GM21360 (cell line): ENCODE results near the gene NLGN1.

Source experiments
- ATAC-seq: cut with Tn5 transposase; IDR thresholded peaks from one replicate; pipeline ENCODE4 v1.9.1; 2021; ENCODE audit warnings: mild to moderate bottlenecking, moderate library complexity; ENCODE audit not compliant: unreplicated experiment

The NLGN1 gene

DNA sequence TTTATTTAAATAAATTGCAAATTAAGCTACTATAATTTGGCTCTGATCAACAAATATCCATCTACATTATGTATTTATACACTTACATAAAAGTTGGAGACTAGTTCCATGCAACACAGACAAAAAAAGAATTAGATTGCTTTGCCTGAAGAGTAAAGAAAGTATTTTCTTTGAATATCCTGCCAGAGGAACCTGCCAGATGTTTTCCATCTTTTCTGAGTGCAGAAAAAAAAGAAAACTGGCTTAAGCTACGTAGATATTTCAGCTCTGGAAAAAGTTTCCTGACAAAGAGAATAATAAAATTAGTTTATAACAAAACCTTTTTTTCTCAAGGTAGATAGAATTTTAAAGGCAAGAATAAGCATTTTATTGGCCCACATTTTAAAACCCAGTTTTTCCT lies 854.1 kb downstream of the NLGN1 start:
- no peak for ATAC-seq

DNA sequence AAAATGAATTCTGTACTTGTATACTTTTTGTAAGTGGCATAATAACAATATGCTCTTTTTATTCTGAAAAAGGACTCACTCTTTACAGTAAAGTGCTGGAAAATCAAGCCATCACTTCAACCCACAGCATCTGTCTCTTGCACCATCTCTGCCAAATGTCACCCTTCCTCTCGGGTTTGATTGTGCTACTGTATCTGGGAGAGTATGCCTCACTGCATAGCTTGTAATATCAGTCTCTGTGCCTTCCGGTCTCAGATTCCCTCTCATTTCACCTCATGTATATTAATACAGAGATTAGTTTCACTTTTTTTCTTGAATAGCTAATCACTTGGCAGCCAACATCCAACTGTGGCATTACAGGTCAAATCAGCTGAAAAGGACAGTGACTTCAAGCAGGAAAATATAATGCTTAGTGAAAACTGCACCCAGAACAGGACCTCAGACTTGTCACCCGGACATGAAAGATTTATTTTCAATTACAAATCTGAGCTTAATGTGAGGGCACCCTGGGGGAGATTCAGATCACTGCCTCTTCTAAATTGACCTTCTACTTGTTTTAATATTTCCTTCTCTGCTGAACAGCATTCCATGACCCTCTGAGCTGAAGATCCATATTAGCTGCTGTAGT lies 855.8 kb downstream of the NLGN1 start:
- ATAC-seq: no peak

DNA sequence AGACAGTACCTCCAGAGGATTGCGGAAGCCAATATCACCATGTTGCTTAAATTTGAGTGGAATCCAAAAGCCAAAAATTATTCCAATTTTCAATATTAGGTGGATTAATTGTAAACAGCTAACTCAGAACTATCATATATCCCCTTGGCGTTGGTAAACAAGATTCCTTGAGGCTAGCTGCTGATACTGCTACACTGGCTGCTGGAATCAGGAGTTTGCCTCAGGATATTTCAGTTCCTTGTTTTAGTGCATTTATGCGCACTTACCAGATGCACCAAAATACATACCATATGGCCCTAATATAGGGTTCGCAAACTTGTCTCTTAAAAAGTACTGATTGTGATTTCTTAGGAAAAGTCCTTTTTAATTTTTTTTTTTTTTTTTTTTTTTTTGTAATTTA lies 856.4 kb downstream of the NLGN1 start:
- no peak for ATAC-seq

DNA sequence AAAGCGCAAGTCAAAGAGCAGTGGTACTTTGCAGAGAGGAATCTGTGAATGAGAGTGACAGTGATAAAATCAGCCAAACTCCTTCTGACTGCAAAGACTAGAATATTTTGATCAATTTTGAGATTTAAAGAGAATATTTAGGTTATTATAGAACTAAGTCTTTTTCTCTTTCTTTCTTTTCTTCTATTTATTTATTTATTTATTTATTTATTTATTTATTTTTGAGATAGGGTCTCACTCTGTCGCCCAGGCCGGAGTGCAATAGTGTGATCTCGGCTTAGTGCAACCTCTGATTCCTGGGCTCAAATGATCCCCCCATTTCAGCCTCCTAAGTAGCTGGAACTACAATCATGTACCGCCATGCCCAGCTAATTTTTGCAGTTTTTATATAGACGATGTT lies 857.9 kb downstream of the NLGN1 start:
- ATAC-seq: no peak

DNA sequence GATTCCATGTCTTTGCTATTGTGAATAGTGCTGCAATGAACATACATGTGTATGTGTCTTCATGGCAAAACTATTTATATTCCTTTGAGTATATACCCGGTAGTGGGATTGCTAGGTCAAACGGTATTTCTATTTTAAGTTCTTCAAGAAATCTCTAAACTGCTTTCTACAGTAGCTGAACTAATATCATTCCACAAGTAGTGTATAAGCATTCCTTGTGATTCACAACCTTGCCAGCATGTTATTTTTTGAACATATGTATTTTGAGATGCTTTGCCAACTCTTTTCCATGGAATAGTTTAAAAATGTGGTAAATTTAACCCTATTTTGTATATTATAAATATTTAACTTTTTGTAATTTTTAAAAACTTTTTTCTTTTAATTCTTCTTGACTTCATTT lies 868.9 kb downstream of the NLGN1 start:
- no peak for ATAC-seq

DNA sequence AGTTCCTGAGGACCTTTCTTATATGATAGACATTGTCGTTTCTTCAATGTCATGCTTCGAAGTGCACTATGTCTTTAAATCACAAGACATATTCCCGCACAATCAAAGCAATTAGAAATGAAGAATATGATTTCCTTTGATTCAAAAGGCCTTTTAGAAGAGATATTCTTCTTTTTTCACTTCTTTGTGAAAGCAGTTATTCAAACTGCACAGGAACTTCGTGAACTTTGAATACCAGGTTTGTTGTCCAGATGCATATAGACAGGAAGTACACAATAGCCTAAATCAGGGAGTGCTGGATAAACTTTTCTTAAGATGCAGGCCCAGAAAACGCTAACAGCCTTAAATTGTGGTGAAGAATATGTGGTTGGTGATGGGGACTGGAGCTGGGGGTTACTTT lies 870.5 kb downstream of the NLGN1 start:
- ATAC-seq: no peak

DNA sequence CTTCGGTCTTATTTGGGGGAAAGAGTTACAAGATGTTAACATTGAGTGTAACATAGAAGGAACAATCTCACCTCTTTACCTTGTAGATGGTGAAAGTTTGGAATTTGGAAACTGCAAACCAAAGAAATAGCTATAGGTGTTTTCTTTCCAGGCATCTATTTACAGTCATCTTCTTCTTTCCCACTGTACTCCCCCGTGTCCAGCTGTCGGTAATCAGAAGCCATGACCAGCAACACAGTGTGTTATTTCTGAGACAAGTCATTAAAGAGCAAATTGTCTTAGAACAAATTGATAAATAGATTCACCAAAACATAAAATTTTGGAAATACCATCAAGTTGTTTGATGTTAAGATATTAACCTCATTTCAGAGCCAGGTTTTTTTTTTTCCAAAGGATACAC lies 871.0 kb downstream of the NLGN1 start:
- ATAC-seq: no peak

DNA sequence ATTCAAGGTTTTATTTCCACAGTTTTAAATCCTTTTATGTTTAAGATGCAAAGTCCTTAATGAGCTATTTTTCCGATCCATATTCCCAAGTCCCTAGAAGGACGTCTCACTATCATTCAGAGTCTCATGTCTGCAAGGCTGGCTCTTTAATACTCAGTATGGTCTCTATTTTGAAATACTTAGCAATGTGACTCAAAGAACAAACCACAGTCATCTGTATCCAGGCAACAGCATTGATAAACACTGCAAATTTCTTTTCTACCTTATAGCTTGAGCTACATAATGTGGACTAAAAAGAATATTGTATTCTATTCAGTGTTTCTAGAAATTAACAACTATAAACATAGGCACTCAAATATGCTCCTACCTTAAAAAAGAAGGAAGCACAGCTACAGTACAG lies 873.3 kb downstream of the NLGN1 start:
- no peak for ATAC-seq

DNA sequence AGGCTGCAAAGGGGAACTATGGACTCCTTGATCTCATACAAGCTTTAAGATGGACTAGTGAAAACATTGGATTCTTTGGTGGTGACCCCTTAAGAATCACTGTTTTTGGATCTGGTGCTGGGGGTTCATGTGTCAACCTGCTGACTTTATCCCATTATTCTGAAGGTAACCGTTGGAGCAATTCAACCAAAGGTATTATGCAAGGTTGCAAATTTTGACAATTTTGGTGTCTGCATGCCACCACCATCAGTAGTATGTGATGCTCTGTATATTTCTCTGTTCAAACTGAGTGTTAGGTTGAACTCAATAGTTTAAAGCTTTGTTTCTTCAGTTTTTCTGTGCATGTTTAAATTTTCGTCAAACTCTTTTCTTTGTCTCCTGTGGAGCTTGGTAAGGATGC lies 877.8 kb downstream of the NLGN1 start:
- ATAC-seq: no peak

DNA sequence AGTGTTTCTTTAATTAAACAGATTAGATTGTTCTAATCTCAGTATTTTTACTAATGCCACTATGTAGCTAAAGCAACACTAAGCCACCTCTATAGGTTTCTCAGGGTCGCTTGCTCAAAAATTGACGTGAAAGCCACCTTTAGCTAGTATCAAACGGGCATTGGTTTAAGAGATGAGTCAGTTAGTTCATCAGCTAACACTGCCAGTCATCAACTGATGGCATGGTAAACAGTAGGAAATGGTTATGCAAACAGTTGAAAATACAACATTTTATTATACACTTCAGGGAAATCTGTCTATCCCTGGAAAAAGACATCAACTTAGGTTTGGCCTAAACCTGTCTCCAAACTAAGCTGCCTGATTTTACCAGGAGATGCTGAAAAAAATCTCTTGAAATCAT lies 879.3 kb downstream of the NLGN1 start:
- no peak for ATAC-seq

DNA sequence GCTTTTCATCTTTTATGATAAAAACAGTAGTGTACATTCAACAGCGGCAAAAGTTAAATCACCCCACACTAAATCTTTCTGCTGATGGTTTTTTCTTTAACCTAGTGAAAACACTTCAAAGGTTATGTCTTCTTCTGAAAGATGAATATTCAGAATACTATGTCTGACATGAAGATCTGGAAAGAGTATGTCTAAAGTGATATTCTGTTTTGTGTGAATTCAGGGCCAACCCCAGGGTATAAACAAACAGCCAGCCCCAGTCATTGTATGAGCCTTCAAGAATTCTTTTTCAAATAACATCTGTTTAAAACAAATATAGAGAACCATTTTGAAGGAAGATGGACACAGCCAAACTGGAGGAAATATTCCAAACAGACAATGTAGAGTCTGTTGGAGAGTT lies 880.5 kb downstream of the NLGN1 start:
- ATAC-seq: no peak

DNA sequence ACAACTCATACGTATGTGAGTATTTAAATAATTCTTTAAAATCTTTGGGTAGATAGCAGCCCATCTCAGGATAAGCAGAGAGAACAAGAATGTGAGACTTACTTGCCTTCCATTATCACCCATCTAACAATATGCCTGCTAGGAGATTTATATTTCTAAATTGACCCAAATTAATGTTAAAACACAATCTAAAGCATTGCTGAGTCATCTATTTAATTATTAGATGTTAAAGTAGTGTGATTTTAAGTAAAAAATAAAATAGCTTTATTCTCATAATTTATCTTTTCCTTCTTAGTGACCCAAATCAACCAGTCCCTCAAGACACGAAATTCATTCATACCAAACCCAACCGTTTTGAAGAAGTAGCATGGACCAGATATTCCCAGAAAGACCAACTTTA lies 882.6 kb downstream of the NLGN1 start:
- no peak for ATAC-seq

DNA sequence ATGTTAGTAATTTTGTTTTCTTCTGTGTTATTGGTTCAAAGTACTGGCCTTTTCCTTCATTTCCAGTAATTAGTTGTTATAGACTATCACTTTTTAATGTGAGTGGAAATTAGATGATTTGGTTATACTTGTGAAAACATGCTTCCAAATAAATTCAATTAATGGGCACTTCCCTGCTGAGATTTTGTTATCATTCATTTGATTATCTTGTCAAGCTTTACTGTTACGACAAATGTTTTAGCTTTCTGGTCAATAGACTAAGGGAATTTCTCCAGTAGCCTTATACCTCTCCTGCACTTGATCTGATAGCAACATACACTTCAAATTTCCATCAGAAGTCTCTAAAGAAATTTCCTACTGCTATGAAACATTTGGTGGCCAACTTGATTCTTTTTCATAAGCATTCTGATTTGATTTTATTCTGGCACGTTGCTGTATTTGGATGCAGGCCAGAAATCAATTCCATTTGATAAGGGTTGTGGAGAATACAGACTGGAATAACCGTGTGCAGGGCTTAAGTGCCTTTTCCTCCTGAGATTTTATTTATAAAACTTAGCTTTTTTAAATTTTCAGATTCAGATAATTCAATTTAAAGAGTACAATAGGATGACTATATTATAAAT lies 887.8 kb downstream of the NLGN1 start:
- ATAC-seq: no peak

DNA sequence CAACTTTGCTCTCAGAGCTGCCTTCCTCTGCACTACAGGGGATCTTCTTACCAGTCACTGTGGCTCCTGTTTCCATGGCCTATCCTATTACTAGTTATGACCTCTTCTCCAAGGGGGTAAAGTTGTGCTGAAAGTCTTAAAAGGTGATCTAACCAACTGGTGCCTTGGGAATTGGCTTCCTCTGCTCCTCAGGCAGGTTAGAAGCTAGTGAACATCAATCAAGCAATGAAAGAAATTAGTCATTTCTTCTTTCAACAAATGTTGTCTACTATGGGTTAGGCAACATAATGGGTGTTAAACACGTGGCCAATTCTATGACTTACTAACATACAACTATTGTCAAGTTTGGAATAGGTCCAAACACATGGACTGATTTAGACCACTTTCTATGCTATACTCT lies 890.2 kb downstream of the NLGN1 start:
- no peak for ATAC-seq

DNA sequence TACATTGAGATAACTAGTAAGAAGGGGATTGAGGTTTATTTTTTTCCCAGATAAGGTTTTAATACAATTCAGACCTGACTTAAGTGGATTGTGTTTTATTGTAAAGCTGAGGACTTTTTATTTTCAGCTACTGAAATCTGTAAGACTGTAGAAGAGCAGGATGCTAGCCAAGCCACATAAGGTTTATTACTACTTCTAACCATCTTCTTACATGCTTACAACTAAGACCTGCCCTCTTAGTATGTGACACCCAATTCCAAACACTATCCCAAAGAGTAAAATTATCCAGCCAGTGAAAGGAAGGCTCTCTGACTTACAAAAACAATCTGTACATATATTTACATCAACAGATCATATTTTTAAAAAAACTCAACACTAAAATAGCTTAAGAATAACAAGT lies 897.1 kb downstream of the NLGN1 start:
- no peak for ATAC-seq

DNA sequence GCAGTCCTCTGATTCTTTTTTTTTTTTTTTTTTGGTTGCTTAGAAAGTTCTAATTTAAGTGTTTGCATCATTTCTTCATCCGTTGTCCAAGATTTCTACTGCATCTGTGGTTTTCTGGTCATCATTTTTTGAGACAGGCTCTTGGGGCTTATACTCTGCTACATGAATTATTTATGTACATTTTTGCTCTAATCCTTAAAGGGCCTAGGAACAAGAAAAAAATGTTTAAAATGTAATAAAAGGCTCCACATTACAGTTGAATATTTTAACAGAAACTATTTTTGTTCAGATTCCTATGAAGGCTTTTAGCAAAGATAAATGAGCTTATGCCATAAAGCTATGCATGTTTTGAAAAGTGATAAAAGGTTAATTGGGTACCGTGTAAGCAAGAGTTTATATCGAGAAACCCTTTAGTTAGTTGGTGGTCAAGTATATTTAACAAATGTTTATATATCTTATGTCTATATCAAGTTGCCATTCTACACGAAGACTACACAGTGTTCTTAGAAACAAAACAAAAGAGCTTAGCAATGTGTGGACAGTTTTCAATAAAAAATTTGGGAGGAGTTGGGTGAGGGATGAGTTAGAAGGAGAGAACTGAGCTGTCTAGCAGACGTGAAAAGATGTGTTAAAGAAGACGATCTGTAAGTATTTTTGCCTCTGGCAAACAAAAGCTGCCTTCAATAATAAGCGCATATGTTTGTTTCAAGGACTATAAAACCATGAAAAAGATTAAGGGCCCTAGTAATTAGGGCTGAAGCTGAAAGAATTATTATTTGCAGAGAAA lies 898.0 kb downstream of the NLGN1 start:
- no peak for ATAC-seq

DNA sequence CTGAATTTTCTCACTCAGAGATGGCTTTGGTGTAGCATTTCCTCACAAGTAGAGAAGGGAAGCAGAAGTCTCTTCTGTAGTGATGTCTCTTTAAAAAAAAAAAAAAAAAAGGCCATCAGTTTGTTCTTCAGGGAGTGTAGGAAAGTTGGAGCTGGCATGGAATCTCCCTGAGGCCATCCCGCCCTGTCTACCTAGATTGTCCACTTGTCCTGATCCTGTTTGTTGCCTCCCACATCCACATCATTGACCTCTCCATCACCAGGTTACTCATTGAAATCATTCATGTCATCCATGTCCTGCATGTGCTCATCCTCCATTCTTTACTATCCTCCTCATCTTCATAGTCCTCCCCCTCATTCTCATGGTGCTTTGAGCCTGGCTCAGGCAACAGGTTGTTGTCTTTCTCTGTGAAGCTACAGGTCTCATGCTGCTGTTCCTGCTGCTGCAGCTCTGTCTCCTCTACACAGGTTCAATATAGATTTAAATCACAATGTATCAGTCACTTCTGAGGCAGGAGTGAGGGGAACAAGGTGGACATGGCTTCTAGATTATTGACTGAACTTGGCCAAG lies 905.3 kb downstream of the NLGN1 start:
- ATAC-seq: no peak

DNA sequence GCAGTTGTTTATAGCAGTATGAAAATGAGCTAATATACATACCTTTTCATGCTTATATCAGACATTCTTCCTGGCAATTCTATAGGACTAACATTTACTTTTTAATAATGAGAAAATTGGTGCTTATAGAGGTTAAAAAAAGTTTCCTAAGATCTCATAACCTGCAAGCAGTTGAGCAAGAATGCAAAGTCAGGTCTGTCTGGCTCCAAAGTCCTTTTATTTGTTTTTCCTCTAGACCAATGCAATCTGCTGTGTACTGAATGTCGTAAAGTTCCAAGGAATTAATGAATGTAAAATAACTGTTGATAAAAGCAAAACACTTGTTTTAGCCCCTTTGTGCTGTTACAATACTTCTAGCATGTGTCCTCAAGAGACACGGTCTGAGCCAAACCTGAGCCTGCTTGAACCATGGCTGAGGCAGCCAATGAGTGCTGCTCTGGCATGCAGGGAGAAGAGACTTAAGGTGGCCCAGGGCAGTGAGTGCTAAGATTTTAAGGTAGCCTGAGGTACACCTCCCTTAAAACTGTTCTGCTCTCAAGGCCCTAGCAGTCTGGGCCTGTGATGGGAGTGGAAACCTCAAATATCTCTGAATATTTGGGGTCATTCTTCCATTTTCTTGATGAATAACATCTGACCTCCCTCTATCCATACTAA lies 906.5 kb downstream of the NLGN1 start:
- no peak for ATAC-seq

DNA sequence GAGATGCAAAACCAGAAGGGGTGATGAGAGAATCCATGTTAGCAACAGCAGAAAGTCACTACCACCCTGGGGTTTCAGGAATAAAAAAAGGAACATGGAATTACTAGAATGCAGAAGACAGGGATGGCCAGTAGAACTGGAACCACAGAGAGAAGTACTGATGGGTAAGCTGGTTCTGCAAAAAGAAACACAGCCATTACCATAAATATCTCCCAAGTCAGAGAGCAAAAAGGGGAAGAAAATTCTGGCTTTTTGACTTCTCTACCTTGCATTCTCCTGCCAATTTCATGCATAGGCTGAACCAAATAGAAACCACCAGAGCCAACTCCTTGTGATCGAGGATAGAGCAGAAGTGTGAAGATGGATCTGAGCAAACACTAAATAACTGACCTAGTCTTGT lies 911.2 kb downstream of the NLGN1 start:
- ATAC-seq: no peak

DNA sequence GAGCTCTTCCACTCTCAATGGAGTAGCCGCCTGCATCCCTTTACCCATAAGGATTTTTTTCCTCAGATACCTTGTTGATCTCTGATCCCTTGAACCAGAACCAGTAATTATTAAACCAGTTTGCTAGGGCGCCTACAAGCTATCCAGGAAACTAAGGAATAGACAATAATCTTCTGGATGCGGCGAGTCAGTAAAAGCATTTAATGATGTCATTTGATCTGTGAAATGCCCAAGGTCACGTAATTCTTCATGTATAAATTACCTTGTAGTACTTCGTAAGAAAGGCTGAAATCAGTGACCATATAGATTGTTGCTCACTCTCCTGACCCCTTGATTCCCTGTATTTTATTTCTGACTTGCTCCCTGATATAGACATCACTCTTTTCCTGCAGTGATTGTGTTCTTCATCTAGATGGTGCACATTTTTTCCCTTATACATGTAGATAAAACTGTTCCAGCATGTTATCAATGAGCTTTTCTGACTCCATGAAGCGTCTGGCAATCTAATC lies 913.0 kb downstream of the NLGN1 start:
- ATAC-seq: no peak

DNA sequence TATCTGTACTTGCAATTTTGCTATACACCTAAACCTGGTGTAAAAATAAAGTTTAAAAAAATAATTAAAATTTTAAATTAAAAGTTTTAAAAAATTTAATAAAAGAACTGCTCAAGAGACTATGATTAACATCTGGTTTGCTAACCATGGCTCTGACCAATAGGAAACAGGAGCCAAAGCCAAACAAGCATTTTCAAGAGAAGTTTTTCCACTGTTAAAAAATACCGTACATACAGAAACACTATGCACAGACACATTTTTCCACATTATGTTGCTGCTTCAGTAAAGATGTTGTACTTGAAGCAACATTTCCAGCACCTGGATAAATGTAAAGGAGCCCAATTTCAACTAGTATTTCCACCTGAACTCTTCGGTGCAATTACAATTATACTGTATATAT lies 917.7 kb downstream of the NLGN1 start:
- no peak for ATAC-seq
